HG03432 (cell line): ENCODE results near the gene ABCC2.
"Not testable (repeated sequence)": the region's sequence is repeated elsewhere in the genome, so short reads cannot be mapped to it uniquely, and the experiment has no call there.

Experiments used
- ATAC-seq: cut with Tn5 transposase; IDR thresholded peaks from one replicate; pipeline ENCODE4 v1.9.1; 2021; ENCODE audit warnings: mild to moderate bottlenecking, moderate library complexity; ENCODE audit not compliant: unreplicated experiment

ABCC2 gene

DNA sequence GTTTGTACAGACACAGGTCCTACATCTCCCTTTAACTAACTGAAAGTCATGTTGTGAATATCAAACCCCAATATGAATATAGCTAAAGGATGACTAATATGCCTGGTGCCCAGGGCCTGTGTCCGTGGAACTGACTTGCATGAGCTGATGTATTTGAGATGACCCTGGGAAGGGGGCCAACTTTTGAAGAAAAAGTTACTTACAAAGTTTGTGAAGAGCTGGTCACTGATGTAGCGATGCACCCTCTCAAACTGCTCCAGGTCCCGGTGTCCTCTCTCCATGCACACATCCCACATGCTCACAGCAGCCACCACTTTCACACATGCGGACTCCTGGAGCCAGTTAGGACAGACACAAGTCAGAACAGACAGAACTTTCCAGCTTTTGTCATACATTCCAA lies 106.2 kb downstream of the ABCC2 start:
- ATAC-seq, result no peak

- ATAC-seq, result no peak
Observed at GRCh38 chr10:99894613-99895012, 112.2 kb downstream of the ABCC2 start.

DNA sequence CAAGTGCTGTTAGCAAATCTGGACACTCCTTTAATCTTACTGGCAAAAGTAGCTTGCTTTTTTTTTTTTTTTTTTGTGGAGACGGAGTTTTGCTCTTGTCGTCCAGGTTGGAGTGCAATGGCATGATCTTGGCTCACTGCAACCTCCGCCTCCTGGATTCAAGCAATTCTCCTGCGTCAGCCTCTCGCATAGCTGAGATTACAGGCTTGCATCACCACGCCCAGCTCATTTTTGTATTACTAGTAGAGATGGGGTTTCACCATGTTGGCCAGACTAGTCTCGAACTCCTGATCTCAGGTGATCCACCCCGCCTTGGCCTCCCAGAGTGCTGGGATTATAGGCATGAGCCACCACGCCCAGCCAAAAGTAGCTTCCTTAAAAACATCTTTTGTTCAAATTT lies 112.6 kb downstream of the ABCC2 start:
- ATAC-seq, result not testable (repeated sequence)

DNA sequence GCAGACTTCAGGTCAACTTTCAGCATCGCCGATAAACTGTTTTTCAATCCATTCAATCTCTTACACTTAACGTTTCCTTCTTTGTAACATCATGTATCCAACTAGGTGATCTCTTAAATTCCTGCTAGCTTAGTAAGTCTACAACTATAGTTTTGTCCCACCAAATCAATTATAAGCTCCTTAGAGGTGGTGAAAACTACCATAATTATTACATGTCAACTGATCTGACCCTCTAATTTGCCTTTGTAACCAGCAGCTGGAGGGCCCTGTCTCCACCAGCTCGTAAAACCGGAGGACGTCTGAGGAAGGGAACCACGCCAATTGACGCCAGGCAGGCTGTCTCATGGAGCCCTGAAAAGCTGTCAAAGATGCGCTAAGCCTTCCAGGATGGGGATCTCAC lies 113.4 kb downstream of the ABCC2 start:
- ATAC-seq, result no peak
